ENCODE data around the gene HOXD4.

The HOXD4 gene

DNA sequence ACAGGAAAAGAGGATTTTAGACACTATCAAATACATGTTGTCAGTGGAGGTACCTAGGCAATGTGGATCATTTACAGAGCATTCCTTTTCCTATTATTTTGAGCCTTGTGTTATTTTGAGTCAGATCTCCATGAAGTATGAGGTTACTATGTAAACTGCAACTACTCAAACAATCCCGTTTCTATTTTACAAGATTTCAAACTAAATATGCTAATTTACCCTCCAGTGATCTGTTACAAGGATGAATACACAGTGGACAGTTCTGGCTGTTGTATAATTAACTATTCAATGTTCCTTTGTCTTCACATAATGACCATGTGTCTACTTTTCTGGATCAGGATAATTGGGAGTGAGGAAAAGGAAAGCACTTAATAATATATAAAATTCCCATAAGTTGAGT lies 41.7 kb downstream of the HOXD4 start:
- no peak for DNase-seq

DNA sequence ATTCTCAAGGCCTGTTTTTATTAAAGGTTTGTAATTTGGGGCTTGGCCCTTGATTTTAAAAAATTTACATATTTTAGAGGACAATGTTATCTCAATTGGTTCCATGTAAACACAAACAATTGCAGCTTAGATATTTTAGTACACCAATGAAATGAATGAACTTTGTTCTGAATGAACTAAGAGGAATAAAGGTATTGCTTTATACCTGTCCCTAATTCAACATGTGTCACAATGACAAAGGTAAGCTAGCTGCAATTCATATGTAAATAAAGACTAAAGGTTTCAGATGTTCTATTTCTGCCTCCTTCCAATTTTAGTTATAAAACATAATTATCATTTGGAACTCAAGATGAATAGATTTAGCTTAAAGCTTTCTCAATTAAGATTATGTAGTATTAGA lies 48.6 kb downstream of the HOXD4 start:
- no peak for DNase-seq

DNA sequence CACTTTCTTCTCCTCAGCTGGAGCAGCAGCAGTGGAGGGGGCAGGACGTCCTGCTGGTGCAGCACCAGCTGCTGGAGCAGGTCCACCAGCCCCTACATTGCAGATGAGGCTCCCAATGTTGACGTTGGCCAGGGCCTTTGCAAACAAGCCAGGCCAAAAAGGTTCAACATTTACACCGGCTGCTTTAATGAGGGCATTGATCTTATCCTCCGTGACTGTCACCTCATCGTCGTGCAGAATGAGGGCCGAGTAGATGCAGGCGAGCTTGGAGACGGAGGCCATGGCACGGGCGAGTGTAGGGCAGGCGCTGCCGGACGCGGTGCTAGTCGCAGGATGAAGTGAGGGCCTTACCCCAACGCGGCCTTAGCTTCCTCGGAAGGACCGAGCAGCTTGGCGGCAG lies 49.6 kb downstream of the HOXD4 start:
- DNase-seq, result no peak

DNA sequence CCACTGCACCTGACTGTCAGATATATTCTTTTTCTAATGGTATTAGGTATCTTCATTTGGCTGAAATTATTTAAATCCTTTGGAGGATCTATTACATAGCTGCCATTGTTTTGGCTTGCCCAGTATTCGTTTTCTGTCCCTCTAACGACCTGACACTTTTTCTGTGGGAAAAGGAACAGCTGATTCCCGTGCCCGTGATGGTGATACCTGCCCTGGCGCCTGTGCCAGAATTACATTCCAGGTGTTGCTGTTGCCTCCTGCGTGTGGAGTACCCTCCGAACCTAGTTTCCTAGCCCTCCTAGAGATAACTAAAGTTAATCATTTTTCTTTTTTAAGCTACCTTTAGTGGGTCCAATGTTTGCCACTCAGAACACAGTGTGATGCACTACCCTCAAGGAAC lies 51.1 kb downstream of the HOXD4 start:
- DNase-seq, result no peak

All from SW 1271 (cell line).